ENCODE results near the gene FAM53A.

The FAM53A gene

DNA sequence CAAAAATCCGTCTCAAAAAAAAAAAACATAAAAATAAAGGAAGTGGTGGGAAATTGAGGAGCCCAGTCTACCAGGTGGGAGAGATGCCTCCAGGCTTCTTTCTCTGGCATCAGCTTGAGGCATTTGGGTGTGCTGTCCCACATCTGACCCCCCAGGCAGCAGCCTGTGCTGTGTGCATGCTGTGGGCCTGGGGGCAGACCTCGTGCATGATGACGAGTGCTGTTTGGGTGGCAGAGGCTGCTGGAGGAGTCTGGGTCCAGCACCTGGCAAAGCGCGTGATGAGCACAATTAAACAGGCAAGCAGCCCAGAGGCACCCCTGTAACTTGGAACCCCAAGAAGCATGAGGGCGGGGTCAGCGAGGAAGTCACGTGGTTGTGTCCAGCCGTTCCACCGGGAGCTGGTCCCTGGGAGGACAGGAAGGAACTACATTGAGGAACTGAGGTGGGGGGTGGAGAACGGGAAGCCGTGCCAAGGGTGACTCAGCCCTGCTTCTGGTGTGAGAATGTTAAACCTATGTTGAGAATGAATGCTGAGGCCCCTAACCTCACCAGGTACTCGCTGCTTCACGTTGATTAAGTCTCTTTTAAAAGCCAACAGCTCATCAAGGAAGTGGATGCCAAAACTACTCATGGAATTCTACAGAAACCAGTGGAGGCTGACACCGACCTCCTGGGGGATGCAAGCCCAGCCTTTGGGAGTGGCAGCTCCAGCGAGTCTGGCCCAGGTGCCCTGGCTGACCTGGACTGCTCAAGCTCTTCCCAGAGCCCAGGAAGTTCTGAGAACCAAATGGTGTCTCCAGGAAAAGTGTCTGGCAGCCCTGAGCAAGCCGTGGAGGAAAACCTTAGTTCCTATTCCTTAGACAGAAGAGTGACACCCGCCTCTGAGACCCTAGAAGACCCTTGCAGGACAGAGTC is 43.3 kb upstream of the FAM53A start:
- H3K27ac ChIP-seq = peak overlapping the region; percentile 96
- ChIA-PET POLR2A (ENCODE audit: low non-redundant PET) (no interaction called here), CTCF (interaction anchor here (0.6 to 1.0 kb wide), 4 partner anchors 10 to 272 kb away, joined by 3 to 6 read pairs (median 4); no protein-coding TSS in a partner anchor)
- peak; percentile 76 for DNase-seq (ENCODE audit: low spot score)
- TF ChIP-seq, protein P1, sequence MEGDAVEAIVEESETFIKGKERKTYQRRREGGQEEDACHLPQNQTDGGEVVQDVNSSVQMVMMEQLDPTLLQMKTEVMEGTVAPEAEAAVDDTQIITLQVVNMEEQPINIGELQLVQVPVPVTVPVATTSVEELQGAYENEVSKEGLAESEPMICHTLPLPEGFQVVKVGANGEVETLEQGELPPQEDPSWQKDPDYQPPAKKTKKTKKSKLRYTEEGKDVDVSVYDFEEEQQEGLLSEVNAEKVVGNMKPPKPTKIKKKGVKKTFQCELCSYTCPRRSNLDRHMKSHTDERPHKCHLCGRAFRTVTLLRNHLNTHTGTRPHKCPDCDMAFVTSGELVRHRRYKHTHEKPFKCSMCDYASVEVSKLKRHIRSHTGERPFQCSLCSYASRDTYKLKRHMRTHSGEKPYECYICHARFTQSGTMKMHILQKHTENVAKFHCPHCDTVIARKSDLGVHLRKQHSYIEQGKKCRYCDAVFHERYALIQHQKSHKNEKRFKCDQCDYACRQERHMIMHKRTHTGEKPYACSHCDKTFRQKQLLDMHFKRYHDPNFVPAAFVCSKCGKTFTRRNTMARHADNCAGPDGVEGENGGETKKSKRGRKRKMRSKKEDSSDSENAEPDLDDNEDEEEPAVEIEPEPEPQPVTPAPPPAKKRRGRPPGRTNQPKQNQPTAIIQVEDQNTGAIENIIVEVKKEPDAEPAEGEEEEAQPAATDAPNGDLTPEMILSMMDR (conservative IDR thresholded peaks at IDR 0.05; ENCODE audit: low read depth) = no peak

DNA sequence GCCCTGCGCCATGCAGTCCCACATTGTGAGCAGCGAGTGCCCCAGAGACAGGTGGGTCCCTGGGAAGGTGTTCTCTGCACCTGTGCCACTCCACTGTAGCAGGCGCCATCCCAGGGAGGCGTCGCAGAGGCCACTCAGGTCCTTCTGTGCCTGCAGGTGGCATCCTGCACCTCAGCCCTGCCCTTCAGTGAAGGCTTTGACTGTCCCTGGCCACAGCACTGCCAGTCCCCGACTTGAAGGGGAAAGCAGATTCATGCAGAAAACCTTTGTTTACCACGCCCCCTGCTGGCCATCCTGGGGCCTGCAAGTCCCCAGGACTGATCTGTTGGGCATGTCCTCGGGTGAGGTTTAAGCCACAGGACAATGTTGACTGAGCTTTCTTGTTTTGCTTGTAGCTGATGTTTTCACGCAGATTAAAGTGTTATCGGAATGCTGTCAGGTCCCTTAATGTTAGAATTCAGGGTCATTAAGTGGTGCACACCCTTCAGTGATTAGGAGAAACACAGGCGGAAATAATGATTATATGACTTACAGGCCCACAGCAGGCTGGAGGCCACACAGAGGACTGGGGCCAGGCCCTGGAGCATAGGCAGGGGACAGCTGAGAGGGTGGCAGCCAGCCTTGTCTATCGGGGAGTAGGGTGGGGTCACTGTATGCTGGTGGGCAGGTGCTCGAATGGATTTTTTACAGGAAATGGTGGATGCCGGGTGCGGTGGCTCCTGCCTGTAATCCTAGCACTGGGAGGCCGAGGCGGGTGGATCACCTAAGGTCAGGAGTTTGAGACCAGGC is 42.2 kb upstream of the FAM53A start:
- peak overlapping the region; percentile 96 for H3K27ac ChIP-seq
- ChIA-PET CTCF (interaction anchor here (0.6 to 0.9 kb wide), 4 partner anchors 11 to 335 kb away, joined by 4 to 6 read pairs (median 5); no protein-coding TSS in a partner anchor), POLR2A (ENCODE audit: low non-redundant PET) (no interaction called here)
- TF ChIP-seq, protein P1 (conservative IDR thresholded peaks at IDR 0.05; ENCODE audit: low read depth) = peak; percentile 95
- no peak for DNase-seq (ENCODE audit: low spot score)

DNA sequence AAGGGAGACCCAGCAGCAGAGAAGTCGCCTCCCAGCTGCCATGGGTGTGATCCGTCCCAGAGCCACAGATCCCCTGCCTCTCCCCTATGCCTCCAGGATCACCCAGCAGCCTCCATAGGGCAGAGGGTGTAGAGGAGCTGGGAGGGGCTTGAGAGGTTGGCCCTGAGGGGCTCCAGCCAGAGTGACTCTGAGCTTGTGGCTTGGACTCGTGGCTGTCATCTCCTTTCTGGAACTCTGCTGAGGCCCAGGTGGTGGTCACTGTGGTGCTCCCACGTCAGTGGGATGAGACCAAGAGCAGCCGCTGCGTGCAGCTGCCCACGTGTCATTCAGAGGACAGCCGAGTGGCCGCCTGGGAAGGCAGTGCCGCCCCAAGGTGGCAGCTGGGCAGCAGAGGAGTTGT is 41.4 kb upstream of the FAM53A start:
- TF ChIP-seq, protein P1 (conservative IDR thresholded peaks at IDR 0.05; ENCODE audit: low read depth) = no peak
- H3K27ac ChIP-seq = peak overlapping the region; percentile 96
- ChIA-PET CTCF (interaction anchor here (0.8 kb wide), 1 partner anchor 31 kb away, joined by 3 read pairs; no protein-coding TSS in a partner anchor), POLR2A (ENCODE audit: low non-redundant PET) (no interaction called here)
- no peak for DNase-seq (ENCODE audit: low spot score)

DNA sequence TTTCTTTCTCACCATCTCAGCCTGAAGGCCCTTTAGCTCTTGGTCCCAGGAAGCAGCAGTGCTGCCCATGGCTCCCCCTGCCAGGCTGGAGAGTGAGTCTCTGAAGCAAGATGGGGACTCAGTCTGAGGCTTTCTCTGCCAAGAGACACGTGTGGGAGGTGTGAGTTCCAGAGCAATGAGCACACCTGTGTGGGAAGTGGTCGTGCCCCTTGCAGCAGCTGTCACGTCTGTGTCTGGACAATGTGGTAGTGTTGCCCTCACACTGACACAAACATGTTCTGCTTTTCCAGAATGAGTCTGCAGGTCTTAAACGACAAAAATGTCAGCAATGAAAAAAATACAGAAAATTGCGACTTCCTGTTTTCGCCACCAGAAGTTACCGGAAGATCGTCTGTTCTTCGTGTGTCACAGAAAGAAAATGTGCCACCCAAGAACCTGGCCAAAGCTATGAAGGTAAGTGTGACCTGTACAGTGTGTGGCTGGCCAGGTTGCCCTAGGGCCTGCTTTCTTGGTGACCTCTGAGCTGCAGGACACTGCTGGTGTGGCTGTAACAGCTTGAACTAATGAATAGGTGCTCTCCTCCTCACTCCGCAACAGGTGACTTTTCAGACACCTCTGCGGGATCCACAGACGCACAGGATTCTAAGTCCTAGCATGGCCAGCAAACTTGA is 39.2 kb upstream of the FAM53A start:
- H3K27ac ChIP-seq = peak overlapping the region; percentile 96
- POLR2A ChIA-PET (ENCODE audit: low non-redundant PET) = interaction anchor here (0.6 kb wide), 1 partner anchor 8 kb away, joined by 3 read pairs; no protein-coding TSS in a partner anchor
- DNase-seq (ENCODE audit: low spot score) = no peak
- TF ChIP-seq, protein P1 (conservative IDR thresholded peaks at IDR 0.05; ENCODE audit: low read depth) = no peak
- CTCF ChIA-PET = no interaction called here

DNA sequence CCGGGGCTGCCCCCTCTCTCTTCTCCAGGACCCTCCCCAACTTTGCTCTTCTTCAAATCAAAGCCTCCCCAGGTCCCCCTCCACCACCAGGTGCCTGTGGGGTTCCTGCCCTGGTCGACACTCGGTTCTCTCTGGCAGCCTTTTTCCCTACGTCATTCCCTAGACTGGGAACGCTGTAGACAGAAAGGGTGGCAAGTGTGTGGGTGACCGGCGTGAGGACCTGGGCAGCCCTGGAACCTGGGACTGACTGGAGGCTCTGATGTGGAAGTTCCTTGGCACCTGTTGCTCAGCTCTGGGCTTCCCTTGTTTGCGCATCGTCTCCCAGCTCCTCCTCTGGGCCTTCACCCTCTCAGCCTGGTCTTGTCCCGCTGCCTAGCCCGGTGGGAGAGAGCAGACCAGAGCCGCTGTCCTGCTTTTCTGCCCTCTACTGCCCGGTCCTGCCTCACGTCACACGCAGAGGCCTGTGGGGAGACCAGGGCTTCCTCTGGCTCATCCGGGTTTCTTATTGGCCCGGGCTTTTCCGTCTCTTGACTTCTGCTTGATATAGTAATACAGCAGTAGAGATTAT is 38.5 kb upstream of the FAM53A start:
- ChIA-PET POLR2A (ENCODE audit: low non-redundant PET) (interaction anchor here (0.6 kb wide), 1 partner anchor 8 kb away, joined by 3 read pairs; no protein-coding TSS in a partner anchor), CTCF (no interaction called here)
- DNase-seq (ENCODE audit: low spot score) = no peak
- H3K27ac ChIP-seq = peak overlapping the region; percentile 96
- TF ChIP-seq, protein P1 (conservative IDR thresholded peaks at IDR 0.05; ENCODE audit: low read depth) = no peak
